Glomerular visceral epithelial cell (primary cell): ENCODE results near the gene LCAT.
"Not testable (repeated sequence)": the region's sequence is repeated elsewhere in the genome, so short reads cannot be mapped to it uniquely, and the experiment has no call there.

Source experiments
- DNase-seq: peaks from one replicate; pipeline ENCODE4 v3.0.0-alpha.2; 2016; ENCODE audit errors: extremely low spot score

The LCAT gene

GRCh38 chr16:67943619-67944504, at the start of gene LCAT:
LCAT (minus strand) TSS chr16:67944120; CDS start chr16:67944101, 19 bp downstream.
- DNase-seq, result no peak

GRCh38 chr16:67993207-67994039, 49.5 kb upstream of the LCAT start:
- DNase-seq, result peak; percentile 73

- DNase-seq, result no peak
Measured at GRCh38 chr16:67992661-67993206, 48.8 kb upstream of the LCAT start.

GRCh38 chr16:67990018-67990386, 46.1 kb upstream of the LCAT start:
- DNase-seq, result no peak

GRCh38 chr16:67989322-67990017, 45.5 kb upstream of the LCAT start:
- no peak for DNase-seq

- DNase-seq, result no peak
Measured at GRCh38 chr16:67988675-67989074, 44.8 kb upstream of the LCAT start.

- peak; percentile 40 for DNase-seq
Measured at GRCh38 chr16:67987460-67988160, 43.7 kb upstream of the LCAT start.

- no peak for DNase-seq
Measured at GRCh38 chr16:67986949-67987348, 43.0 kb upstream of the LCAT start.

- no peak for DNase-seq
Measured at GRCh38 chr16:67982011-67982696, 38.2 kb upstream of the LCAT start.

GRCh38 chr16:67979955-67980678, 36.2 kb upstream of the LCAT start, which contains the start of gene DPEP3:
DPEP3 (minus strand) TSS chr16:67980499; CDS start chr16:67980380, 119 bp downstream.
- DNase-seq, result no peak

GRCh38 chr16:67977469-67978227, 33.7 kb upstream of the LCAT start:
- no peak for DNase-seq

- no peak for DNase-seq
Measured at GRCh38 chr16:67977005-67977404, 33.1 kb upstream of the LCAT start.

GRCh38 chr16:67976205-67976604, 32.3 kb upstream of the LCAT start:
- DNase-seq, result no peak

GRCh38 chr16:67975321-67976105, 31.6 kb upstream of the LCAT start:
- DNase-seq, result no peak

- not testable (repeated sequence) for DNase-seq
Measured at GRCh38 chr16:67972285-67972684, 28.4 kb upstream of the LCAT start.

- no peak for DNase-seq
Measured at GRCh38 chr16:67971111-67971510, 27.2 kb upstream of the LCAT start.

- no peak for DNase-seq
Measured at GRCh38 chr16:67969254-67970039, 25.5 kb upstream of the LCAT start.
